ENCODE data around the gene PLPPR3.

The PLPPR3 gene, protein sequence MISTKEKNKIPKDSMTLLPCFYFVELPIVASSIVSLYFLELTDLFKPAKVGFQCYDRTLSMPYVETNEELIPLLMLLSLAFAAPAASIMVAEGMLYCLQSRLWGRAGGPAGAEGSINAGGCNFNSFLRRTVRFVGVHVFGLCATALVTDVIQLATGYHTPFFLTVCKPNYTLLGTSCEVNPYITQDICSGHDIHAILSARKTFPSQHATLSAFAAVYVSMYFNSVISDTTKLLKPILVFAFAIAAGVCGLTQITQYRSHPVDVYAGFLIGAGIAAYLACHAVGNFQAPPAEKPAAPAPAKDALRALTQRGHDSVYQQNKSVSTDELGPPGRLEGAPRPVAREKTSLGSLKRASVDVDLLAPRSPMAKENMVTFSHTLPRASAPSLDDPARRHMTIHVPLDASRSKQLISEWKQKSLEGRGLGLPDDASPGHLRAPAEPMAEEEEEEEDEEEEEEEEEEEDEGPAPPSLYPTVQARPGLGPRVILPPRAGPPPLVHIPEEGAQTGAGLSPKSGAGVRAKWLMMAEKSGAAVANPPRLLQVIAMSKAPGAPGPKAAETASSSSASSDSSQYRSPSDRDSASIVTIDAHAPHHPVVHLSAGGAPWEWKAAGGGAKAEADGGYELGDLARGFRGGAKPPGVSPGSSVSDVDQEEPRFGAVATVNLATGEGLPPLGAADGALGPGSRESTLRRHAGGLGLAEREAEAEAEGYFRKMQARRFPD

GRCh38 chr19:821825-822503 is at the start of gene PLPPR3:
Gene PLPPR3, minus strand, starts transcription at chr19:821955. Its CDS starts 396 bp downstream, at chr19:821559.
- DNase-seq = no peak

DNA sequence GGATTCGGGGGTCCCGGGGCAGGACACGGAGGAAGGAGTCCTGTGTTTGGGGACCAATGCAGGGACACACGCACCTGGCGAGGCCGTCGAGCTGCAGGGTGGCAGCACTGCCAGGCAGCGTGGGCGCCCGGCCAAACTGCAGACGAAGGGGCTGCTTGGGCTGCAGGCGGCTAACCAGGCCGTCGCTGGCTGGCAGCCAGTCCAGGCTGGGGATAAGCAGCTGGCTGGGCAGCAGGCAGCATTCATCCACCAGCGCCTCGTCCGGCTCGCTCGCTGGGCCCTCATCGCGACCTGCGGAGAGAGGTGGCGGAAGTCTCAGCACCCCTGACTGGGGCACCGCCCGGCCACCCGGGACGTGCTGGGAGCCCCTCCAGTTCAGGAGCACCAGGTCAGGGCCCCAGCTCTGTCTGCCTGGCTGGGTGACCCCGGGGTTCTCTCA is 49.2 kb upstream of the PLPPR3 start:
- no peak for DNase-seq

DNA sequence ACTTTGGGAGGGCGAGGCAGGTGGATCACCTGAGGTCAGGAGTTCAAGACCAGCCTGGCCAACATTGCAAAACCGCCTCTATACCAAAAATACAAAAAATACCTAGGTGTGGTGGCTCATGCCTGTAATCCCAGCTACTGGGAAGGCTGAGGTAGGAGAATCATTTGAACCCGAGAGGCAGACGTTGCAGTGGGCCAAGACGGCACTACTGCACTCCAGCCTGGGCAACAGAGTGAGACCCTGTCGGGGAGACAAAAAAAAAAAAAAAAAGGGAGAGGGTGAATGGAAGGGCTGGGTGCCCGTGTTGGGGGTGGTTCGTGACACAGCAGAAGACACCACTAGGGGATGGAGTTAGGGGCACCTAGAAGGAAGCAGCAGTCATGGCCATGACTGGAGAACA is 48.6 kb upstream of the PLPPR3 start:
- no peak for DNase-seq

DNA sequence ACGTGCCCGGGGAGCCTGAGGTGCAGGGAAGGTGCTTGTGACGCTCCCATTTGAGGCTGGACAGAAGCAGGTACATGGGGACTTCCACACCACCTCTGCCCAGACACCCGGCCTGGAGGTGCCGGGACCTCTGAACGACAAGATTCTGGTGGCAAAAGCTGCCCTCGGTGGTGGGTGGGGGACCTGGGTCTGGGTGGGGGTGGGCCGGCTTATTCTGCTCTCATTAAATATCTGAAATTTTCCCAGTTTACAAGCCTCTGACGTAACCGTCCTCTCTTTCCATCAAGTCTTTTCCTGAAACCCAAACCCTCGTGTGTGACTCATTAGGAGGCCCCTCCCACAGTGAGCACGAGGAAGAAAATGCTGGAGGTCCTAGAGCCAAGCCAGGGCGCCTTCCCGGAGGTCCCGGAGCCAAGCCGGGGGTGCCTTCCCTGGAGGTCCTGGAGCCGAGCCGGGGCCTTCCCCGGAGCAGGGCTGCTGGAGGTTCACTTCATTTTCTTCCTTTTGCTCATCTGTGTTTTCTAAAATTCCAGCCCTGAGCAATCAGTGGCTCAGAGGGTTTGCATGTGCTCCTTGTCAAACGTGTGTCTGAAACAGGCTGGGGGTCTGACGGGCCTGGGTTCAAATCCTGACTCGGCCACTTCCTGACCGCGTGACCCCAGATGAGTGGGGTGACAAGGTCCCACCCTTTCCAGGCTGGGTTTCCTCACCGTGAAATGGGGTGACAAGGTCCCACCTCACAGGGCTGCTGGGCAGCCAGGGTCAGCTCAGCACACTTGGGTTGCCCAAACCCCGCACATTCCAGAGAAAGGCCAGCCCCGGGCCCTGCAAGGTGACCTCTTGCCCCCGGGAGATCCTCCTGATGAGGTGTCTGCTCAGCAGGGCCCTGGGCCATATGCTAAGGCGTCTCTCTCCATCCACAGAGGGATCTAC is 47.8 kb upstream of the PLPPR3 start:
- DNase-seq = no peak

DNA sequence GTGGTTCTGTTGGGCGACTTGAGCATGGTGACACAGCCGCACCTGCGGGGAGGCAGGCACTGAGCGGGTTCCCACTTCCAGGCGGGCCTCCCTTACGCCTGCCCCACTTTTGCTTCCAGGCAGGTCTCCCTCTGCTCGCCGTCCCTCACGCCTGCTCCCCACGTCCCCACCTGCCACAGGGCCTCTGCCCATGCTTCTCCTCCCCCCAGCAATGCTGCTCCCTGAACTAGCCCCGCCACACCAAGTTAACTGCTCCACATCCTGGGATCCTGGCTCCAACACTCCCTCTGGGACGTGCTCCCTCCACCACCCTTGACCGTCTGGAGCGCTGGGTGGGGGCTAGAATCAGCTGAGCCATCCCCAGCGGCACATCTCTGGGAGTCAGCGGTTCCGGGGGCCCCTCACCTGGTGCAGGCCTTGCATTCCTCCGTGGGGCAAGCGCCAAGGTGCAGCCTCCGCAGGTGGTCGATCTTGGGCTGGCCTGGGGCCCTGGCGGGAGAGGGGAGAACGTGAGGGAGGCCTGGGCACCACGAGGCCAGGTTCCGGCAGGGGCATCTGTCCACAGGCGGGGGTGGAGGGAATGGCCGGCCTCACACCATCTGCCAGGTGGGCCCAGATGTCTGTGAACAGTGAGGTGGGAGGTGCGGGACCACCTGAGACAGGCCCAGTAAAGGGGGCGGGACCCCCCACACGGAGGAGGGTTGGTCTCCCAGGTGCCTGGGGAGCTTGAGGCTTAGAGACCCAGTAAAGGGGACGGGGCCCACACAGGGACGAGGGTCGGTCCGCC is 46.9 kb upstream of the PLPPR3 start:
- no peak for DNase-seq

DNA sequence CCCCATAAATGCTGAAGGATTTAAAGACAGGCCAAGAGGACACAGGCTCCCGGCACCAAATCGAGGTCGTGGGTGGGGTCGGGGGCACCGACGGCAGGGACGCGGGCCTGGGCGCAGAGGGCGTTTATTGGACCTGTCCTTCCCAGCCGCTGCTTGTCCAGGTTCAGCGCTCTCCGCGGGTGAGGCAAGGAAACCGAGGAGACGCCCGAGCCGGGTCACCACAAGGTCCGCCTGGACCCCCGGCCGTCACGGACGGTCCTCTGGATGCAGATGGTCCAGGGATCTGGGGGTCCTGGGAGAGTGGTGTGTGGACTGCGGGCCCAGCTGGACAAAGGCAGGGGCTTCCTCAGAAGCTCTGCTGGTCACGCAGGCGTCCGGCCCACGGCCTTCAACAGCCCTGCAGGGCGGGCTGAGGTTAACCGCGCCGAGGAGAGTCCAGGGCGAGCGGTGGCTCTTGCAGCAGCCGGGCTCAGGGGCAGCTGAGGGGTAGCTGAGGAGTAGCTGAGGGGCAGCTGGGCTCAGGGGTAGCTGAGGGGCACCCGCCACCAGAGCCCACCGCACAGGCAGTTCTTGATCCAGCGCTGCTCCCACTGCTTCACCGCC is 46.2 kb upstream of the PLPPR3 start:
- DNase-seq = no peak

DNA sequence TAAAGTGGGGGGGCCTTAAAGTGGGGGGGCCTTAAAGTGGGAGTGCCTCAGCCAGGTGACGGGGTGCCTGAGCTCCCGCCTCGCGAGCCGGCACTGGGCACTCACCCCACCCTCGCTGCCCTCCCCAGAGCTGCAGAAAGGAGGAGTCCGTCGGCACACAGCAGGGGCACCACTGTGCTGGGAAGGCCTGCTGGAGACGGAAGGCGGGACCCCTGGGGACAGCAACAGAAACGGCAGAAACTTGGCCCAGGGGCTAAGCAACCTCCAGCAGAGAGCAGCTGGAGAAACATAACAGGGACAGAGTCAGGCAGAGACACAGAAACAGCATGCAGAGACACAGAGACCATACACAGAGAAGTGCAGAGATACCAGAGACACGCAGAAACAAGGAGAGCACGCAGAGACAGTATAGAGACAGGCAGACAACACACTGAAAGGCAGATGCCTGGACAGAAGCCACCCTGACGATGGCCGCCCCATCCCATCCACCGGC is 45.6 kb upstream of the PLPPR3 start:
- DNase-seq = no peak

- no peak for DNase-seq
Observed at GRCh38 chr19:866769-867300, 45.1 kb upstream of the PLPPR3 start.

GRCh38 chr19:863315-863620 is 41.5 kb upstream of the PLPPR3 start:
- DNase-seq = no peak

DNA sequence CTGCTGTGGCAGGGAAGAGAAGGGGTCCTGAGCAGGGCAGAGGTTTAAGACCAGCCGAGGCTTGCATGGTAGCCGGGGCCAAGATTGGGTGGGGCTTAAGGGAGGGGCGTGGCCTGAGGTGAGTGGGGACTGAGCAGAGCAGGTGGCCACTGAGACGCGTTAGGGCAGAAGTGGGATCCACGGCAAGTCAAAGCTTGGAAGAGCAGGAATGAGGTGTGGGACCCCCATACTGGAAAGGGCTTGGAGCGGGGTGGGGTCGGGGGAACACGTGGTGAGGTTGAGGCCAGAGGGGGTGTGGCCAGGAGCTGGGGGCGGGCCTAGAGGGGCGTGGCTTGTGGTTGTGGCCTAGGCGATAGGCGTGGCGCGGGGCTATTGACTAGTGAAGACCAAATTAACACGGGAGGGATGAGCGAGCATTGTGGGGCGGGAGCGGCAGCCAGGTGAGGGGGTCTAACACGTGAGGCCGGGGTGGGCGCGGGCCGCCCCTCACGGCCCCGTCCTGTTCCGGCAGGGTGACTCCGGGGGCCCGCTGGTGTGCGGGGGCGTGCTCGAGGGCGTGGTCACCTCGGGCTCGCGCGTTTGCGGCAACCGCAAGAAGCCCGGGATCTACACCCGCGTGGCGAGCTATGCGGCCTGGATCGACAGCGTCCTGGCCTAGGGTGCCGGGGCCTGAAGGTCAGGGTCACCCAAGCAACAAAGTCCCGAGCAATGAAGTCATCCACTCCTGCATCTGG is 41.0 kb upstream of the PLPPR3 start:
- peak; percentile 87 for DNase-seq

DNA sequence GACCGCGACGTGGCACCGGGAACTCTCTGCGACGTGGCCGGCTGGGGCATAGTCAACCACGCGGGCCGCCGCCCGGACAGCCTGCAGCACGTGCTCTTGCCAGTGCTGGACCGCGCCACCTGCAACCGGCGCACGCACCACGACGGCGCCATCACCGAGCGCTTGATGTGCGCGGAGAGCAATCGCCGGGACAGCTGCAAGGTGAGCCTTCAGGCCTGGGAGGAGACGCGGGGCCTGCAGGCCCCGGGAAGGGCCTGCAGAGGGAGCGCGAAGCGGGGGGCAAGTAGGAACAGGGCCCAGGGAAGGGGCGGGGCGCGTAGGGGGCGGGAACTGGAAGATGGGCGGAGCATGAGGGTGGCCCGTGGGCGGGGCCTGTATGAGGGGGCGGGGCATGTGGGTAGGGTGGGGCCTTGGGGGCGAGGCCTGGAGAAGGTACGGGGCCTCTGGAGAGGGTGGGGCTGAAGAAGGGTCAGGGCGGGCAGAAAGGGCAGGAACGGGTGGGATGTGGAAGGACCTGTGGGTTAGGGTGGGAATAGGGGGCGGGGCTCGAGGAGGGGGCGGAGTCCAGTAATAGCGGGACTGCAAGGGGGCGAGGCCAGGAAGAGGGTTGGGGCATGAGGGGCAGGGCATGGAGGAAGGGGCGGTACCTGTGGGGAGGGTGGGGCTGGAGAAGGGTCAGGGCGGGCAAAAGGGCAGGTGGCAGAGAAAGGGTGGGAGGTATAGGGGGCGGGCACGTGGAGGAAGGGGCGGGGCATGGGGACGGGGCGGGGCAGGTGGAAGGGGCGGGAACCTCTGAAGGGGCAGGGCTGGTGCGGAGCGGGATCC is 40.2 kb upstream of the PLPPR3 start:
- peak; percentile 87 for DNase-seq

DNA sequence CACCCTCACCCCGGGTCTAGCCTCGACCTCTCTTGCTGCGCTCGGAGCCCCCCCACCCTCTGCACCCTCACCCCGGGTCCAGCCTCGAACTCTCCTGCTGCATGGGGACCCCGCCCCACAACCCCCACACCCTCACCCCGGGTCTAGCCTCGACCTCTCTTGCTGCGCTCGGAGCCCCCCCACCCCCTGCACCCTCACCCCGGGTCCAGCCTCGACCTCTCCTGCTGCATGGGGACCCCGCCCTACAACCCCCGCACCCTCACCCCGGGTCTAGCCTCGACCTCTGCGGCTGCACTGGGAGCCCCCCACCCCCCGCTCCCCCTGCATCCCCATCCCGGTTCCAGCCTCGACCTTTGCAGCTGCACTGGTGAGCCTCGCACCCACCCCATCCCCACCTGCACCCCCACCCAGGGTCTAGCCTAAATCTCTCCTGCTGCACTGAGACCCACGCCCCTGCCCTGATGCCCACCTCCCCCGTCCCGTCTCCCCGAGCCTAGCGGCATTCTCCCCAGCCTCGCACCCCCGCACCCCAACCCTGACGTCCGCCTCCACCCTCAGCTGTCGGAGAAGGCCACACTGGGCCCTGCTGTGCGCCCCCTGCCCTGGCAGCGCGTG is 39.5 kb upstream of the PLPPR3 start:
- DNase-seq = no peak

GRCh38 chr19:858868-859843 is 37.4 kb upstream of the PLPPR3 start, which contains the start of gene CFD:
Gene CFD, plus strand, starts transcription at chr19:859664. Its CDS starts 26 bp downstream, at chr19:859690.
- no peak for DNase-seq

GRCh38 chr19:858284-858683 is 36.5 kb upstream of the PLPPR3 start:
- no peak for DNase-seq

GRCh38 chr19:855566-856120 is 33.9 kb upstream of the PLPPR3 start:
- no peak for DNase-seq

GRCh38 chr19:855142-855541 is 33.4 kb upstream of the PLPPR3 start:
- DNase-seq = no peak

DNA sequence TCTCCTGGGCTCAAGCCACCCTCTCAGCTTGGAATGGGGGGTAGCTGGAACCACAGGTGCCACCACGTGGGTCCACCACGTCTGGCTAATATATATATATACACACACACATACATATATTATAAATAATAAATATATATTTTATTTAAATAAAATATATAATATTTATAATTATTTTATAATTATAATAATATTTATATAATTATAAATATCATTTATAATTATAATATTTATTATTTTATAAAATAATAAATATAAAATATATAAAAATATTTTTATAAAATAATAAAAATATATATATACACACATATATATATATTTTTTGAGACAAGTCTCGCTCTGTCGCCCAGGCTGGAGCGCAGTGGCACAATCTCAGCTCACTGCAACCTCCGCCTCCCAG is 32.8 kb upstream of the PLPPR3 start:
- no peak for DNase-seq

All from OCI-M1 (cell line).